ENCODE data around the gene TYR. TPM values are rescaled to one million over a fixed set of nuclear protein-coding genes. Genes with fewer than 3 reads are reported as not detected.
A peak's percentile ranks its signal among the peaks of the same experiment; 100 is the strongest.
"Not testable (repeated sequence)": the region's sequence is repeated elsewhere in the genome, so short reads cannot be mapped to it uniquely, and the experiment has no call there.

TYR gene
- total RNA-seq, 6 experiments from 2014 or later, result not detected

DNA sequence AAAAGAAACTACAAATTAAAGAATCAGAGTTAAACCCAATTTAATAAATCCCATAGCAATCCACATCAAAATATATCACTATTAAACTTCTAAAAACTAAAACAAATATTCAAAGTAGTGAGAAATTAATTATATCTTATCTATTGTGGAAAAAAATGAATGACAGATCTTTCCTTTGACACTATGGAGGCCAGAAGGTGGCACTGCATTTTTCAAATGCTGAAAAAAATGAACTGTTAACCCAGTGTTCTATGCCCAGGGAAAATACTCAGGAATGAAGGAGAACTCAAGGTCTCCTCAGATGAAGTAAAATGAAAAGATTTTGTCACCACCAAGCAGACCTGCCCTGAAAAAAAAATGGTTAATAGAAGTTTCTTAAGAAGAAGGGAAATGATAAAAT is 27.7 kb downstream of the TYR start:
- TF ChIP-seq, protein P1, sequence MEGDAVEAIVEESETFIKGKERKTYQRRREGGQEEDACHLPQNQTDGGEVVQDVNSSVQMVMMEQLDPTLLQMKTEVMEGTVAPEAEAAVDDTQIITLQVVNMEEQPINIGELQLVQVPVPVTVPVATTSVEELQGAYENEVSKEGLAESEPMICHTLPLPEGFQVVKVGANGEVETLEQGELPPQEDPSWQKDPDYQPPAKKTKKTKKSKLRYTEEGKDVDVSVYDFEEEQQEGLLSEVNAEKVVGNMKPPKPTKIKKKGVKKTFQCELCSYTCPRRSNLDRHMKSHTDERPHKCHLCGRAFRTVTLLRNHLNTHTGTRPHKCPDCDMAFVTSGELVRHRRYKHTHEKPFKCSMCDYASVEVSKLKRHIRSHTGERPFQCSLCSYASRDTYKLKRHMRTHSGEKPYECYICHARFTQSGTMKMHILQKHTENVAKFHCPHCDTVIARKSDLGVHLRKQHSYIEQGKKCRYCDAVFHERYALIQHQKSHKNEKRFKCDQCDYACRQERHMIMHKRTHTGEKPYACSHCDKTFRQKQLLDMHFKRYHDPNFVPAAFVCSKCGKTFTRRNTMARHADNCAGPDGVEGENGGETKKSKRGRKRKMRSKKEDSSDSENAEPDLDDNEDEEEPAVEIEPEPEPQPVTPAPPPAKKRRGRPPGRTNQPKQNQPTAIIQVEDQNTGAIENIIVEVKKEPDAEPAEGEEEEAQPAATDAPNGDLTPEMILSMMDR (IDR thresholded peaks at IDR 0.05), result peak; percentile 40; the same call in 1 of the 2 replicates
- no peak overlapping the region for H3K27ac Mint-ChIP-seq
- H3K36me3 Mint-ChIP-seq (ENCODE audit: low read depth), result no peaks in the 10 kb centered on the region
- H3K27me3 Mint-ChIP-seq (ENCODE audit: insufficient read depth), result peaks cover 4% of the 10 kb centered on the region; the same call in 1 of the 2 replicates
- DNase-seq, result no peak
- no peak overlapping the region for H3K4me3 Mint-ChIP-seq
- no peaks in the 10 kb centered on the region for H3K9me3 Mint-ChIP-seq
- H3K4me1 Mint-ChIP-seq (ENCODE audit: low read depth), result peaks cover 11% of the 10 kb centered on the region

DNA sequence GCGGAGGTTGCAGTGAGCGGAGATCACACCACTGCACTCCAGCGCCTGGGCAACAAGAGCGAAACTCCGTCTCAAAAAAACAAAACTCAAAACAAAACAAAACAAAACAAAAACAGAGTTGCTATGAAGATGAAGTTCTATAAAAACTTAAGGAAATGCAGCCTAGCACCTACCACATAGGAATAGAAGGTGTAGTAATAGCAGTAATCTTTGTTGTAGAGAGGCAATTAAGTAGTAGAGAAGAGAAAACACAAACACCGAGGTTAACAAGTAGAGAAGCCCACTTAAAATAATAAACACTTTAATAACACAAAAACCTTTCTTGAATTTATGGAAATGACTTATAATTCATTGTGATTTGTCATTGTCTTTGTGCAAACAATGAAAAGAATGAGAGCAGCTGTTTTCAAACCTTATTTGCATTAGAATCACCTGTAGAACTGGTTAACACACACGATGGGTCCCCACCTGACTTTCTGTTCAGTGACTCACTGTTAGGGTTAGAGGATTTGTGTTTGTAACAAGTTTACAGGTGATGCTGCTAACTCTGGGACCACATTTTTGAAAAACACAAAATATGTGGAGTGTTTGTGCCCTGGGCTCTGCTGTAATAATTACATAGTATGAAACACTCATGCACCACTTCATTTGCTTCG is 43.1 kb downstream of the TYR start:
- H3K36me3 Mint-ChIP-seq (ENCODE audit: low read depth), result no peaks in the 10 kb centered on the region
- TF ChIP-seq, protein P1 (IDR thresholded peaks at IDR 0.05), result no peak
- DNase-seq, result no peak
- H3K27ac Mint-ChIP-seq, result no peak overlapping the region
- no peak overlapping the region for H3K4me3 Mint-ChIP-seq
- no peaks in the 10 kb centered on the region; the same call in 1 of the 2 replicates for H3K27me3 Mint-ChIP-seq (ENCODE audit: insufficient read depth)
- H3K4me1 Mint-ChIP-seq (ENCODE audit: low read depth), result no peaks in the 10 kb centered on the region
- H3K9me3 Mint-ChIP-seq, result no peaks in the 10 kb centered on the region

- H3K9me3 Mint-ChIP-seq, result no peaks in the 10 kb centered on the region
- no peak overlapping the region for H3K4me3 Mint-ChIP-seq
- H3K27ac Mint-ChIP-seq, result no peak overlapping the region
- TF ChIP-seq, protein P1 (IDR thresholded peaks at IDR 0.05), result no peak
- no peaks in the 10 kb centered on the region for H3K36me3 Mint-ChIP-seq (ENCODE audit: low read depth)
- peaks cover 15% of the 10 kb centered on the region for H3K4me1 Mint-ChIP-seq (ENCODE audit: low read depth)
- no peaks in the 10 kb centered on the region; the same call in 1 of the 2 replicates for H3K27me3 Mint-ChIP-seq (ENCODE audit: insufficient read depth)
- DNase-seq, result no peak
These were observed 57.4 kb downstream of the TYR start for GRCh38 chr11:89235083-89235482.

GRCh38 chr11:89235976-89236375 is 58.3 kb downstream of the TYR start:
- peaks cover 2% of the 10 kb centered on the region; the same call in 1 of the 2 replicates for H3K27me3 Mint-ChIP-seq (ENCODE audit: insufficient read depth)
- no peak overlapping the region for H3K4me3 Mint-ChIP-seq
- TF ChIP-seq, protein P1 (IDR thresholded peaks at IDR 0.05), result no peak
- H3K27ac Mint-ChIP-seq, result no peak overlapping the region
- H3K36me3 Mint-ChIP-seq (ENCODE audit: low read depth), result no peaks in the 10 kb centered on the region
- peaks cover 15% of the 10 kb centered on the region for H3K4me1 Mint-ChIP-seq (ENCODE audit: low read depth)
- no peaks in the 10 kb centered on the region for H3K9me3 Mint-ChIP-seq
- DNase-seq, result no peak

DNA sequence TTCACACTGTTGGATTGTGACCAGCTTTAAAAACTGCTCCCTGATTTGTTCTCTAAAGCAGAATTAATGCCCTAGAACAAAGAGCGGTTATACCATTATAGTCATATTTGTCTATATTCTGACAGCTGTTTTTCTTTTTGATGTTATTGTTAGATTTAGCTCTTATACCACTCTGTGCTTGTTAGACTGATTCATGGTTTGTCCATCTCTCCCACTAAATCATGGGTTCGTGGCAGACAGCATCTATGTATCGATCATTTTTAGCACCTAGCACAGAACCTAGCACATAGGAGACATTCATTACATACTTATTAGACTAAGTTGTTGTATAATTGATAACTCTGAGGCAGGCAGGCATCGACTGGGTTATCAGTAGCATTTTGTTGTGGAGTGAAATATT is 69.3 kb downstream of the TYR start:
- not testable (repeated sequence) for DNase-seq; H3K27me3 Mint-ChIP-seq (ENCODE audit: insufficient read depth); H3K4me3 Mint-ChIP-seq; H3K4me1 Mint-ChIP-seq (ENCODE audit: low read depth); H3K9me3 Mint-ChIP-seq; H3K36me3 Mint-ChIP-seq (ENCODE audit: low read depth); H3K27ac Mint-ChIP-seq

DNA sequence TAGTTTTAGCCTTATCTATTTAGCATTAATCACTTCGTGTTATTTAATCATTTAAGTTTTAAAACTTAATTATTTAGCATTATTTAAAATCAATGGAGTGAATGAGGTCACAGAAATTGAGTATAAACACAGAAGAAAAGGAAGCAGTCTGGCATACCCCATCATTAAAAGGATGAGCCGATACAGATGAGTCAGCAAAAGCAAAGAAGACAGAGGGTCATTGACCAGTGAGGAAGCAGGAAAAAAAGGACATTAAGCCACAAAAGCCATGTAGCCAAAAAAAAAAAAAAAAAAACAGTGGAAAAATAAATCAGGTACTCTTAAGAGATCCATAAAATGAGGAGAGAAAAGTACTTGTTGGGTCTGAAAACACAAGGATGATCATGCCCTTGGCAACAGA is 71.5 kb downstream of the TYR start:
- DNase-seq, result no peak
- TF ChIP-seq, protein P1 (IDR thresholded peaks at IDR 0.05), result no peak
- H3K36me3 Mint-ChIP-seq (ENCODE audit: low read depth), result no peaks in the 10 kb centered on the region
- H3K4me3 Mint-ChIP-seq, result no peak overlapping the region
- H3K27me3 Mint-ChIP-seq (ENCODE audit: insufficient read depth), result no peaks in the 10 kb centered on the region
- H3K27ac Mint-ChIP-seq, result no peak overlapping the region
- peaks cover 11% of the 10 kb centered on the region for H3K4me1 Mint-ChIP-seq (ENCODE audit: low read depth)
- no peaks in the 10 kb centered on the region for H3K9me3 Mint-ChIP-seq

- not testable (repeated sequence) for H3K27me3 Mint-ChIP-seq (ENCODE audit: insufficient read depth); DNase-seq; H3K9me3 Mint-ChIP-seq; H3K27ac Mint-ChIP-seq; H3K4me3 Mint-ChIP-seq; H3K36me3 Mint-ChIP-seq (ENCODE audit: low read depth)
- H3K4me1 Mint-ChIP-seq (ENCODE audit: low read depth), result peaks cover 12% of the 10 kb centered on the region; the same call in 1 of the 2 replicates
These were observed 83.8 kb downstream of the TYR start for GRCh38 chr11:89261483-89261882.
